SU-DHL-6 (cell line): Measurements from ENCODE around the gene SFMBT2.
"Not testable (repeated sequence)": the region's sequence is repeated elsewhere in the genome, so short reads cannot be mapped to it uniquely, and the experiment has no call there.

Experiments
- H2AFZ ChIP-seq: fragments of 200-600 bp; sonication (generic); 2 replicates; pipeline ENCODE4 v1.6.1; 2014; ENCODE audit warnings: low read depth, mild to moderate bottlenecking, moderate library complexity, mixed read lengths, antibody characterized with exemption, low read length; ENCODE audit not compliant: severe bottlenecking
- H3F3A ChIP-seq: fragments of 200-600 bp; shearing (Covaris generic); 2 replicates; pipeline ENCODE4 v1.6.0; 2016; ENCODE audit warnings: antibody characterized with exemption, mild to moderate bottlenecking; ENCODE audit not compliant: insufficient read depth
- H3K27ac ChIP-seq: fragments of 200-600 bp; sonication (generic); 2 replicates; pipeline ENCODE4 v1.5.1; 2016; ENCODE audit warnings: low read depth, mild to moderate bottlenecking, low read length, moderate library complexity, mixed read lengths
- H3K27me3 ChIP-seq: fragments of 200-600 bp; sonication (generic), shearing (Covaris generic); 2 replicates; pipeline ENCODE4 v1.6.0; 2014; ENCODE audit warnings: mild to moderate bottlenecking, low read length
- H3K36me3 ChIP-seq: fragments of 200-600 bp; sonication (generic); 2 replicates; pipeline ENCODE4 v1.6.1; 2014; ENCODE audit warnings: mild to moderate bottlenecking, low read length, mixed read lengths
- H3K4me2 ChIP-seq: fragments of 300-600, 200-600 bp; shearing (Covaris generic), sonication (generic); 2 replicates; pipeline ENCODE4 v1.6.0; 2014; ENCODE audit warnings: low read length, low read depth, mild to moderate bottlenecking; ENCODE audit not compliant: poor library complexity, severe bottlenecking
- H3K4me3 ChIP-seq: fragments of 200-600 bp; sonication (generic); 2 replicates; pipeline ENCODE4 v1.5.1; 2014; ENCODE audit warnings: antibody characterized with exemption, low read length, mild to moderate bottlenecking, mixed read lengths; ENCODE audit not compliant: insufficient read depth, poor library complexity, severe bottlenecking
- H3K79me2 ChIP-seq: fragments of 200-600 bp; sonication (generic); 2 replicates; pipeline ENCODE4 v1.6.1; 2014; ENCODE audit warnings: mild to moderate bottlenecking, low read length, moderate library complexity; ENCODE audit not compliant: insufficient read depth
- H3K9ac ChIP-seq: fragments of 200-600 bp; sonication (generic); 2 replicates; pipeline ENCODE4 v1.7.0; 2014; ENCODE audit warnings: mild to moderate bottlenecking, low read length
- H3K9me2 ChIP-seq: fragments of 200-600 bp; sonication (generic); replicated peaks from 2 replicates; pipeline ENCODE4 v1.6.1; 2014; ENCODE audit warnings: low read length; ENCODE audit not compliant: insufficient read depth
- H3K9me3 ChIP-seq: fragments of 200-600 bp; sonication (generic); 2 replicates; pipeline ENCODE4 v1.6.1; 2014; ENCODE audit warnings: low read length, mixed read lengths; ENCODE audit not compliant: insufficient read depth
- H4K20me1 ChIP-seq: fragments of 200-600 bp; sonication (generic); 2 replicates; pipeline ENCODE4 v1.6.1; 2014; ENCODE audit warnings: low read depth, mild to moderate bottlenecking, antibody characterized with exemption, low read length, moderate library complexity, mixed read lengths
- CTCF ChIP-seq: fragments of 200-600 bp; sonication (generic); IDR thresholded peaks from one replicate; pipeline ENCODE4 v1.5.1; 2017; ENCODE audit warnings: antibody characterized with exemption, mild to moderate bottlenecking, low read length, moderate library complexity; ENCODE audit not compliant: insufficient read depth, poor library complexity, severe bottlenecking
- EZH2phosphoT487 ChIP-seq: fragments of 200-600 bp; sonication (generic), shearing (Covaris generic); conservative IDR thresholded peaks from 2 replicates; pipeline ENCODE4 v1.6.1; 2018; ENCODE audit warnings: mild to moderate bottlenecking, antibody characterized with exemption, low read length, moderate library complexity, mixed read lengths

SFMBT2 gene

DNA sequence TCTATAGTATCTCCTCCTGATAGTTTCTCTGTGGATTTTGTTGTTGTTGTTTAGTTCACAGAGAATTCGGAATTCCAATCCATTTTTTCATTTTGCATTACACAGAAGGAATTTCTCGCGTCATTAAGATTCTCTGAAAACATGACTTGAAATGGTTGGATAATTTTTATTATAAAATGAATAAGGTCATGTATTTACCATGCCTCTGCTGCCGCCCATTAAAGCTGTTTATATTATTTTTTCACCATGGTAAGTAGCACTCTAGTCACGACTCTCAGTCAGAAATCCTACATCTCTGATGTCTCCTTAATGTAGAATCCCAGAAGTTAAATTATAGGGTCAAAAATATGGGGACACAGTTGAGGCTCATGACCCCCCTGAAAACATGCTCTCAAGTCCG, 19.1 kb downstream of the SFMBT2 start:
- Histone ChIP-seq H3K9ac (no peak overlapping the region), H3K4me3 (no peak overlapping the region), H3F3A (0 out of 2 replicates have a peak, but pooled peaks cover 2% of the 10 kb centered on the region), H3K79me2 (peaks cover 91% of the 10 kb centered on the region), H3K27me3 (no peaks in the 10 kb centered on the region), H3K27ac (no peak overlapping the region), H3K9me3 (no peaks in the 10 kb centered on the region), H3K4me2 (no peak overlapping the region), H4K20me1 (peaks cover 21% of the 10 kb centered on the region; the same call in 1 of the 2 replicates), H3K36me3 (no peaks in the 10 kb centered on the region), H2AFZ (no peak overlapping the region), H3K9me2 (no peaks in the 10 kb centered on the region)
- TF ChIP-seq EZH2phosphoT487 (no peak), CTCF (no peak)

- not testable (repeated sequence) for H3K27ac ChIP-seq, H3K4me2 ChIP-seq, H3K36me3 ChIP-seq, H3K9me2 ChIP-seq, H3K27me3 ChIP-seq, H2AFZ ChIP-seq, H3K9ac ChIP-seq, H3F3A ChIP-seq, H3K4me3 ChIP-seq, H3K9me3 ChIP-seq
- peaks cover 21% of the 10 kb centered on the region; the same call in 1 of the 2 replicates for H4K20me1 ChIP-seq
- peaks cover 93% of the 10 kb centered on the region for H3K79me2 ChIP-seq
These were observed 20.1 kb downstream of the SFMBT2 start for GRCh38 chr10:7390689-7391110.

DNA sequence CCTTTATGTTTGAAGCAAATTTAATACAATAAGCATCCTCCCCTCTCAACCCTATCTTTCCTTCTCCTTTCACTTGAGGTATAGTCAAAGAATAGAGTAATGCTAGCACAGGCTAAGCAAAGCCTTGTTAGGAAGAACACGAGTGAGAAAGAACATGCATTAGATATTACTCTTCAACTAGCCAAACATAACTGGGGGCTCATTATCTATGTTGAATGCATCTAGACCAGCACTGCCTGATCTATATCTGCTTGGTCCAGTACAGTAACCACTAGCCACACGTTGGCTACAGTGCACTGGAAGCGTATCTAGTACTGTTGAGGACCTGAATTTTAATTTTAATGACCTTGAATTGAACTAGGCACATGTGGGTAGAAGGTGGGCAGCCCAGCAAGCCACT, 21.0 kb downstream of the SFMBT2 start:
- no peaks in the 10 kb centered on the region for H3K9me3 ChIP-seq
- H3F3A ChIP-seq: no peaks in the 10 kb centered on the region
- H3K9me2 ChIP-seq: no peaks in the 10 kb centered on the region
- no peak overlapping the region for H3K27ac ChIP-seq
- peaks cover 21% of the 10 kb centered on the region; the same call in 1 of the 2 replicates for H4K20me1 ChIP-seq
- H3K27me3 ChIP-seq: no peaks in the 10 kb centered on the region
- peak overlapping the region; percentile 42 for H3K4me2 ChIP-seq
- H3K4me3 ChIP-seq: no peak overlapping the region
- no peak overlapping the region for H3K9ac ChIP-seq
- peaks cover 91% of the 10 kb centered on the region for H3K79me2 ChIP-seq
- no peak overlapping the region for H2AFZ ChIP-seq
- no peak for TF ChIP-seq CTCF
- TF ChIP-seq EZH2phosphoT487: no peak
- no peaks in the 10 kb centered on the region for H3K36me3 ChIP-seq

GRCh38 chr10:7389346-7389745, 21.5 kb downstream of the SFMBT2 start:
- Histone ChIP-seq H3K27ac (no peak overlapping the region; the same call in 1 of the 2 replicates), H3K4me2 (peak overlapping the region; percentile 42), H3K9ac (no peak overlapping the region), H3K36me3 (no peaks in the 10 kb centered on the region), H3K4me3 (no peak overlapping the region), H2AFZ (no peak overlapping the region), H3K9me2 (no peaks in the 10 kb centered on the region), H3F3A (no peaks in the 10 kb centered on the region), H3K79me2 (peaks cover 91% of the 10 kb centered on the region), H3K27me3 (no peaks in the 10 kb centered on the region), H4K20me1 (peaks cover 21% of the 10 kb centered on the region; the same call in 1 of the 2 replicates), H3K9me3 (no peaks in the 10 kb centered on the region)
- no peak for TF ChIP-seq EZH2phosphoT487
- no peak for TF ChIP-seq CTCF
